Peyer's patch (tissue), 4 donors: Measurements from ENCODE around the gene C3orf80.

Experiments
- CTCF ChIP-seq, 6 experiments: fragments of 450-650 bp in 4 of 6; fragments of 200-600 bp in 2 of 6; sonication (generic) in 1 of 6; IDR thresholded peaks; one replicate each; pipeline ENCODE4 v1.5.1; 2017 to 2019; ENCODE audit warnings: antibody characterized with exemption in 6 of 6, mild to moderate bottlenecking in 3 of 6, moderate library complexity in 1 of 6
- POLR2A ChIP-seq, 2 donors: fragments of 450-650 bp; IDR thresholded peaks; one replicate each; pipeline ENCODE4 v1.5.1; 2017; ENCODE audit warnings: antibody characterized with exemption in 2 of 2, mild to moderate bottlenecking in 2 of 2, moderate library complexity in 2 of 2

- TF ChIP-seq CTCF (IDR thresholded peaks at IDR 0.05) (no peak), POLR2A (IDR thresholded peaks at IDR 0.05) (no peak)
Measured at GRCh38 chr3:160213191-160213590, 12.0 kb upstream of the C3orf80 start.
